PC-9 (cell line): ENCODE results near the gene SLC1A5. TPM values are rescaled to one million over a fixed set of nuclear protein-coding genes. Genes with fewer than 3 reads are reported as not detected.

Experiments used
- BruUV-seq: library from RNA; stranded (reverse); fragments of 400-500 nt; replicated peaks from 2 replicates; lab custom pipeline; 2021; lab: Mats Ljungman, UMichigan
- CTCF ChIA-PET: fragments of 300-600 bp; sonication (Branson Sonifier 250); formaldehyde crosslinking; loops from one replicate; lab custom pipeline; 2022; ENCODE audit warnings: antibody characterized with exemption; lab: Charles Lee
- POLR2A ChIA-PET: fragments of 300-600 bp; sonication (Branson Sonifier 250); formaldehyde crosslinking; loops from one replicate; lab custom pipeline; 2022; ENCODE audit warnings: antibody characterized with exemption; ENCODE audit not compliant: unreplicated experiment; lab: Charles Lee
- DNase-seq, 2 experiments: peaks; one replicate each; pipeline versions ENCODE4 v3.0.0 to v3.0.0-alpha.2; 2015 to 2022; ENCODE audit warnings: mixed read lengths in 1 of 2
- H2AFZ ChIP-seq: fragments of 200-600 bp; sonication (generic); 2 replicates; pipeline ENCODE4 v1.8.1; 2017; ENCODE audit warnings: antibody characterized with exemption
- H3F3A ChIP-seq: fragments of 200-600 bp; sonication (generic); 2 replicates; pipeline ENCODE4 v1.8.1; 2017; ENCODE audit warnings: antibody characterized with exemption, mild to moderate bottlenecking, low read depth; ENCODE audit not compliant: insufficient read depth
- H3K27ac ChIP-seq: fragments of 200-600 bp; sonication (generic); 2 replicates; pipeline ENCODE4 v1.6.1; 2016; ENCODE audit warnings: mixed run types
- H3K27me3 ChIP-seq: fragments of 200-600 bp; sonication (generic); 2 replicates; pipeline ENCODE4 v1.6.1; 2016; ENCODE audit warnings: low read depth, mixed run types; ENCODE audit not compliant: insufficient read depth
- H3K36me3 ChIP-seq: fragments of 200-600 bp; sonication (generic); 2 replicates; pipeline ENCODE4 v1.6.1; 2016; ENCODE audit warnings: low read depth, mixed run types
- H3K4me1 ChIP-seq: fragments of 200-600 bp; sonication (generic); replicated peaks from 2 replicates; pipeline ENCODE4 v1.6.1; 2016; ENCODE audit warnings: mixed run types; ENCODE audit not compliant: insufficient read depth
- H3K4me2 ChIP-seq: fragments of 200-600 bp; sonication (generic); 2 replicates; pipeline ENCODE4 v1.6.1; 2017; ENCODE audit warnings: mixed run types
- H3K4me3 ChIP-seq: fragments of 200-600 bp; sonication (generic); 2 replicates; pipeline ENCODE4 v1.6.1; 2016; ENCODE audit warnings: mixed run types
- H3K79me2 ChIP-seq: fragments of 200-600 bp; sonication (generic); 2 replicates; pipeline ENCODE4 v1.6.1; 2017; ENCODE audit warnings: low read depth, mixed run types
- H3K9me2 ChIP-seq: fragments of 200-600 bp; sonication (generic); 2 replicates; pipeline ENCODE4 v1.8.1; 2017; ENCODE audit warnings: mild to moderate bottlenecking; ENCODE audit not compliant: insufficient read depth
- H3K9me3 ChIP-seq: fragments of 200-600 bp; sonication (generic); 2 replicates; pipeline ENCODE4 v1.8.1; 2016; ENCODE audit warnings: low read depth; ENCODE audit not compliant: insufficient read depth
- H4K20me1 ChIP-seq: fragments of 200-600 bp; sonication (generic); 2 replicates; pipeline ENCODE4 v1.8.1; 2017; ENCODE audit not compliant: insufficient read depth
- CTCF ChIP-seq: fragments of 200-600 bp; sonication (generic); conservative IDR thresholded peaks from 2 replicates; pipeline ENCODE4 v1.6.1; 2017; ENCODE audit warnings: mixed run types, antibody characterized with exemption, mild to moderate bottlenecking, moderate library complexity
- EZH2 ChIP-seq: fragments of 200-600 bp; sonication (generic); IDR thresholded peaks from 2 replicates; pipeline ENCODE4 v1.8.0; 2017; ENCODE audit warnings: antibody characterized with exemption, low read depth
- intact Hi-C: fragments of 100-400 bp; cut with micrococcal nuclease; formaldehyde crosslinking; loops from one replicate; pipeline ENCODE4 v1.10.0; 2022; ENCODE audit not compliant: unreplicated experiment
- total RNA-seq: library from RNA; stranded (reverse); gene quantifications from 2 replicates; pipeline ENCODE4 v1.2.3, GENCODE V29; 2021

SLC1A5 gene
- total RNA-seq, 1 experiment from 2014 or later, result 264 TPM

DNA sequence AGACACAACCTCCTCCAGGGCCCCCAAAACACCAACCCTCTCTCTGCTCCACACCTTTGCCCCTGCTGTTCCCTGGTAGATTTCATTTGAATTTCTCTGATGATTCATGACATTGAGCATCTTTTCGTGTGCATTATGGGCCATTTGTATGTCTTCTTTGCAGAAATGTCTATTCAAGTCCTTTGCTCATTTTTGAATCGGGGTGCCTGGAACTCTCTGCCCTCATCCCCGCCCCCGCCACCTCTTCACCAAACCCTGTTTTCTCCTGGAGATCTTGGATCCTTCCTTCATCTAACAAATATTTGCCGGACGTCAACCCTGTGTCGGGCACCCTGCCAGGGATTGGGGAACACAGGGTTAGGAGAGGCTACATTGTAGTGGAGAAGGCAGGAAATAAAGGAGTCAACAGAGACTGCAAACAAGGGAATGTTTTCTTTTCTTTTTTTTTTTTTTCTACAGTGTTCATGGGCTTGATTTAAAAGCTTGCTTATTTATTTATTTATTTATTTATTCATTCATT, 25.5 kb upstream of the SLC1A5 start:
- Histone ChIP-seq H3K36me3 (no peaks in the 10 kb centered on the region), H3K9me3 (no peaks in the 10 kb centered on the region), H4K20me1 (no peaks in the 10 kb centered on the region; the same call in 1 of the 2 replicates), H3K79me2 (no peaks in the 10 kb centered on the region), H3K4me2 (no peak overlapping the region), H3F3A (no peaks in the 10 kb centered on the region), H3K9me2 (no peaks in the 10 kb centered on the region), H3K4me3 (no peak overlapping the region), H3K27ac (no peak overlapping the region), H3K4me1 (0 out of 2 replicates have a peak, but pooled peaks cover 7% of the 10 kb centered on the region), H3K27me3 (no peaks in the 10 kb centered on the region), H2AFZ (no peak overlapping the region)
- BruUV-seq, result no TSS peak
- POLR2A ChIA-PET, result no interaction called here
- peak in 1 of 2 experiments; percentile 40 for DNase-seq
- intact Hi-C loops, result no loop called here
- CTCF ChIA-PET, result interaction anchor here (0.6 kb wide), 1 partner anchor 26 kb away, joined by 7 read pairs; no protein-coding TSS in a partner anchor
- no peak for TF ChIP-seq EZH2
- no peak for TF ChIP-seq CTCF

DNA sequence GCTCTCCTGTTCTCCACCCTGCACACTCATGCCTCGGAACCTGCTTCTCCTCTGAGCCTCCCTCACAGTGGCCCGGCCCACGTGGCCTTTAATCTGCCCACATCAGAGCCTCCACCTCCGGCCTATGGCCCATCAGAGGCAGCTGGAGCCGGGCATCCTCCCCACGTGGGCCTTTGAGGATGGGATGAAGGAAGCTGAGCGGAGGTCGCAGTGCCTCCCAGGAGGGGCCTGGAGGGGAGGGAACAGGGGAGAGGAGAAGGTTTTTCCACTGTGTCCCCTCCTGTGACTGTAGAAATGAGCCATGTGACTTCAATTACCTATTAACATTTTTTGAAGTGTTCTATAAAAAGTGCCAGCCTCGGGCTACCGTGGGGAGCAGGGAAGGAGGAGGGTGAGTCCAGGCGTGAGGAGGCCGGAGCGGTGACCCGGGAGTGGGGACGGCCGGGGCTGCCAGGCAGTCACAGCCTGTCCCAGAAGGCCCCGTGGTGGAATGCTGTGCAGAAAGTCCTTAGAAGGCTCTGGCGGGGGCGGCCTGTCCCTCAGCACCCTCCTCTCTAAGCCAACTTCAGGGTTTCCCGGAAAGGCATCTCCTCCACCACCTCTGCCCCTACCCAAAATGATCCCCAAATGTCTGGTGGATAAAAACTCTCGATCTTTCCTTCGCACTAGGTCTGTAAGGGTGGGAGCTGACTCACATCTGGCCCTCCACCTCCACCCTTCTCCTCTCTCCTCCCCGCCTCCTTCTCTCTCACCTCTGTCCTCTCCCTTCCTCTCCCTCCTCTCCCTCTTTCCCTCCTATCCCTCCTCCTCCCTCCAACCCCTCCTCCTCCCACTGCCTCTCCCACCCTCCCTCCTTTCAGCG, 24.8 kb upstream of the SLC1A5 start:
- CTCF ChIA-PET, result no interaction called here
- H3K9me2 ChIP-seq, result no peaks in the 10 kb centered on the region
- no peaks in the 10 kb centered on the region for H3K36me3 ChIP-seq
- no peaks in the 10 kb centered on the region for H3K9me3 ChIP-seq
- DNase-seq, result no peak
- H3F3A ChIP-seq, result no peaks in the 10 kb centered on the region
- H3K4me1 ChIP-seq, result 0 out of 2 replicates have a peak, but pooled peaks cover 7% of the 10 kb centered on the region
- no peak for TF ChIP-seq CTCF
- no peak for TF ChIP-seq EZH2
- no peaks in the 10 kb centered on the region for H3K79me2 ChIP-seq
- H3K27me3 ChIP-seq, result no peaks in the 10 kb centered on the region
- no peak overlapping the region for H3K4me3 ChIP-seq
- no TSS peak for BruUV-seq
- H3K27ac ChIP-seq, result no peak overlapping the region
- H3K4me2 ChIP-seq, result no peak overlapping the region
- POLR2A ChIA-PET, result no interaction called here
- H4K20me1 ChIP-seq, result no peaks in the 10 kb centered on the region; the same call in 1 of the 2 replicates
- no peak overlapping the region for H2AFZ ChIP-seq
- intact Hi-C loops, result no loop called here

- peaks cover 8% of the 10 kb centered on the region for H3F3A ChIP-seq
- no peaks in the 10 kb centered on the region for H3K27me3 ChIP-seq
- no peaks in the 10 kb centered on the region for H3K36me3 ChIP-seq
- 0 out of 2 replicates have a peak, but pooled peaks cover 7% of the 10 kb centered on the region for H3K4me1 ChIP-seq
- CTCF ChIA-PET, result no interaction called here
- no peaks in the 10 kb centered on the region for H3K79me2 ChIP-seq
- H3K9me3 ChIP-seq, result no peaks in the 10 kb centered on the region
- DNase-seq, result no peak
- H2AFZ ChIP-seq, result no peak overlapping the region
- no peak overlapping the region for H3K27ac ChIP-seq
- H3K4me2 ChIP-seq, result no peak overlapping the region
- POLR2A ChIA-PET, result no interaction called here
- H4K20me1 ChIP-seq, result no peaks in the 10 kb centered on the region; the same call in 1 of the 2 replicates
- H3K9me2 ChIP-seq, result no peaks in the 10 kb centered on the region
- TF ChIP-seq EZH2 (no peak), CTCF (no peak)
- no peak overlapping the region for H3K4me3 ChIP-seq
- BruUV-seq, result no TSS peak
- intact Hi-C loops, result no loop called here
Observed at GRCh38 chr19:46809534-46810272, 21.3 kb upstream of the SLC1A5 start.
